Caco-2 (cell line): Measurements from ENCODE around the gene ZNF564. TPM values are rescaled to one million over a fixed set of nuclear protein-coding genes. Genes with fewer than 3 reads are reported as not detected.

Source experiments
- BruUV-seq: library from RNA; stranded (reverse); fragments of 400-500 nt; replicated peaks from 2 replicates; lab custom pipeline; 2021; lab: Mats Ljungman, UMichigan
- CTCF ChIA-PET: fragments of 300-600 bp; sonication (Branson Sonifier 250); formaldehyde crosslinking; loops from one replicate; lab custom pipeline; 2022; ENCODE audit warnings: antibody characterized with exemption; lab: Charles Lee
- POLR2A ChIA-PET: fragments of 300-600 bp; sonication (Branson Sonifier 250); formaldehyde crosslinking; loops from one replicate; lab custom pipeline; 2022; ENCODE audit warnings: antibody characterized with exemption; lab: Charles Lee
- DNase-seq, 2 experiments: peaks; one replicate each; pipeline versions ENCODE4 v3.0.0 to v3.0.0-alpha.2; 2020 to 2022
- H3K27me3 ChIP-seq: replicated peaks from 2 replicates; pipeline ENCODE4 v1.6.0; 2011; ENCODE audit warnings: low read length; ENCODE audit not compliant: control insufficient read depth, insufficient read depth
- H3K36me3 ChIP-seq: 2 replicates; pipeline ENCODE4 v1.5.1; 2011; ENCODE audit warnings: low read length; ENCODE audit not compliant: control insufficient read depth, insufficient read depth
- H3K4me1 ChIP-seq: fragments of 250-450 bp; sonication (Bioruptor Pico); 2 replicates; pipeline ENCODE4 v1.5.1; 2020; ENCODE audit warnings: mild to moderate bottlenecking
- H3K4me3 ChIP-seq: 2 replicates; pipeline ENCODE4 v1.5.1; 2011; ENCODE audit warnings: low read depth, mild to moderate bottlenecking, control low read depth, low read length
- H3K9me3 ChIP-seq: fragments of 250-450 bp; sonication (Bioruptor Pico); 2 replicates; pipeline ENCODE4 v1.5.1; 2020; ENCODE audit warnings: mild to moderate bottlenecking, moderate library complexity
- H3K27ac Mint-ChIP-seq: one replicate; pipeline ENCODE4 v1.8.0; 2022; ENCODE audit warnings: mixed read lengths; ENCODE audit not compliant: unreplicated experiment
- H3K27me3 Mint-ChIP-seq: one replicate; pipeline ENCODE4 v1.8.0; 2022; ENCODE audit warnings: mixed read lengths; ENCODE audit not compliant: insufficient read depth, unreplicated experiment
- H3K36me3 Mint-ChIP-seq: one replicate; pipeline ENCODE4 v1.8.0; 2022; ENCODE audit warnings: mild to moderate bottlenecking, mixed read lengths; ENCODE audit not compliant: insufficient read depth, unreplicated experiment
- H3K4me1 Mint-ChIP-seq: one replicate; pipeline ENCODE4 v1.8.0; 2022; ENCODE audit warnings: low read depth, mixed read lengths; ENCODE audit not compliant: unreplicated experiment
- H3K4me3 Mint-ChIP-seq: one replicate; pipeline ENCODE4 v1.8.0; 2022; ENCODE audit warnings: mild to moderate bottlenecking, moderate library complexity, mixed read lengths; ENCODE audit not compliant: unreplicated experiment
- H3K9me3 Mint-ChIP-seq: one replicate; pipeline ENCODE4 v1.8.0; 2022; ENCODE audit warnings: mixed read lengths; ENCODE audit not compliant: unreplicated experiment
- CTCF ChIP-seq, 2 experiments: fragments of 200-600 bp in 1 of 2; IDR thresholded peaks; 1 replicate in 1 of 2; 2 replicates in 1 of 2; pipeline versions ENCODE4 v1.5.1 to v1.8.0; 2011 to 2022; ENCODE audit warnings: antibody characterized with exemption in 1 of 2, control low read depth in 1 of 2, inconsistent platforms in 1 of 2, low read depth in 1 of 2, low read length in 1 of 2, mild to moderate bottlenecking in 1 of 2, moderate library complexity in 1 of 2; ENCODE audit not compliant: insufficient read depth in 1 of 2, severe bottlenecking in 1 of 2, unreplicated experiment in 1 of 2
- intact Hi-C: fragments of 100-400 bp; cut with micrococcal nuclease; formaldehyde crosslinking; loops from one replicate; pipeline ENCODE4 v1.10.0; 2022; ENCODE audit not compliant: unreplicated experiment
- total RNA-seq: library from RNA; stranded (reverse); gene quantifications from 2 replicates; pipeline ENCODE4 v1.2.3, GENCODE V29; 2022

The ZNF564 gene
- total RNA-seq, 1 experiment from 2014 or later, result 11.6 TPM

DNA sequence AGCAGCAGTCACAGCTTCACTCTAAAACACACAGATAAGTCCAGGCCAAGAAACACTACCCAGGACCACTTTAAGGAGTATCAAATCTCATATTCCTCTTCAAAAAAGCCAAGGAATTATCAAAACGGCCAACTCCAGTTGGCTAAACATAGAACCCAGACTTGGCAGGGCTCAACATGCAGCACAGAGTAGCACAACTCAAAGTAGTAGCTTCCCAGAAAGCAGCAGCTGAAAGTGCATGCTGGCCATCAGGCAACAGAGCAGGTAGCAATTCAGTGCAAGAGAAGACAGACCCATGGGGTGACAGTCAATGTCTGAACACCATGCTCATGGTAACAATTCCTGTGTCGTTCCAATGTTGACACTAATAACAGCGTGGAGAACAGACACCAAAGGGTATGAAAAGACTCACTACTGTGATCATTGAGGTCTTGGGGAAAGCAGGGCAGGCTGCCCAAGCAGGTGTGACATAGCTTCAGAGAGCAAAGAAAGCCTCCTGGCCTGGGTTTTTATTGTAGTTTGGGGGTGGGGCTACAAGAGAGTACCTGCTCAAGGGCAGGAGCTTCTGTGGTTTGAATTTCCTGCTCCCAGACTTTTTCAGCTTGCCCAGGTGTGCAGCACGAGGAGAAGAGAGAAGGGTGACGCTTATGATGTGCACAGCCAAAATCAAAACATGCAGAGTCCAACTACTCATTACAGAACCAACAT lies 72.9 kb downstream of the ZNF564 start:
- no peak for TF ChIP-seq CTCF (IDR thresholded peaks at IDR 0.05; ENCODE audit: insufficient read depth in 1 of 2, low read depth in 1 of 2, low read length in 1 of 2, severe bottlenecking in 1 of 2, unreplicated experiment in 1 of 2)
- intact Hi-C loops, result no loop called here
- no TSS peak for BruUV-seq
- Mint-ChIP-seq H3K27ac (no peak overlapping the region), H3K9me3 (peaks cover 13% of the 10 kb centered on the region), H3K4me1 (no peaks in the 10 kb centered on the region), H3K4me3 (no peak overlapping the region), H3K27me3 (no peaks in the 10 kb centered on the region), H3K36me3 (no peaks in the 10 kb centered on the region)
- Histone ChIP-seq H3K4me3 (no peak overlapping the region), H3K27me3 (no peaks in the 10 kb centered on the region), H3K36me3 (no peaks in the 10 kb centered on the region), H3K4me1 (no peaks in the 10 kb centered on the region), H3K9me3 (no peaks in the 10 kb centered on the region; the same call in 1 of the 2 replicates)
- ChIA-PET POLR2A (no interaction called here), CTCF (no interaction called here)
- no peak for DNase-seq

Other genes with a start within 250 kb of the ZNF564 start
- gene ZNF563, start 217.8 kb downstream of the ZNF564 start, total RNA-seq, result 3.0 and 3.4 TPM in 2 replicates
- 1.9 and 3.1 TPM in 2 replicates for gene ZNF442, start 185.8 kb downstream of the ZNF564 start, total RNA-seq
- gene ZNF799, start 150.2 kb downstream of the ZNF564 start, total RNA-seq, result 7.4 and 8.0 TPM in 2 replicates
- gene ZNF443, start 110.5 kb downstream of the ZNF564 start, total RNA-seq, result 5.1 and 6.1 TPM in 2 replicates
- gene ZNF709, start 66.7 kb downstream of the ZNF564 start, total RNA-seq, result 1.7 and 2.4 TPM in 2 replicates
- gene ZNF490, start 59.3 kb upstream of the ZNF564 start, total RNA-seq, result 6.1 and 6.3 TPM in 2 replicates
- gene ZNF791, start 59.4 kb upstream of the ZNF564 start, total RNA-seq, result 15.2 and 18.9 TPM in 2 replicates
- 70.5 and 88.9 TPM in 2 replicates for gene MAN2B1, start 115.3 kb upstream of the ZNF564 start, total RNA-seq
- 17.5 and 20.4 TPM in 2 replicates for gene WDR83, start 115.3 kb upstream of the ZNF564 start, total RNA-seq
- 76.3 and 76.4 TPM in 2 replicates for gene DHPS, start 130.4 kb upstream of the ZNF564 start, total RNA-seq
- 0.91 TPM in 1 of 2 replicates, not detected in the other for gene GNG14, start 136.5 kb upstream of the ZNF564 start, total RNA-seq
- 8.3 and 10.6 TPM in 2 replicates for gene FBXW9, start 145.1 kb upstream of the ZNF564 start, total RNA-seq
- gene TNPO2, start 172.4 kb upstream of the ZNF564 start, total RNA-seq, result 87.8 and 106 TPM in 2 replicates
- 164 and 169 TPM in 2 replicates for gene TRIR, start 183.2 kb upstream of the ZNF564 start, total RNA-seq
- 55.0 and 57.1 TPM in 2 replicates for gene GET3, start 186.0 kb upstream of the ZNF564 start, total RNA-seq
- 0.27 TPM in 1 of 2 replicates, not detected in the other for gene BEST2, start 200.3 kb upstream of the ZNF564 start, total RNA-seq
- 74.2 and 80.4 TPM in 2 replicates for gene HOOK2, start 224.1 kb upstream of the ZNF564 start, total RNA-seq
- 16.4 and 19.4 TPM in 2 replicates for gene JUNB, start 240.0 kb upstream of the ZNF564 start, total RNA-seq